ENCODE data around the gene C4orf50. TPM values are rescaled to one million over a fixed set of nuclear protein-coding genes. Genes with fewer than 3 reads are reported as not detected.

Gene C4orf50
- polyA plus RNA-seq, 2 donors, result under 0.01 to 0.02 TPM

GRCh38 chr4:6021831-6022606, 3.8 kb upstream of the C4orf50 start:
- no peak overlapping the region for H3K27ac ChIP-seq (ENCODE audit: low read depth in 2 of 2, low read length in 1 of 2)
- no peaks in the 10 kb centered on the region for H3K4me1 ChIP-seq (ENCODE audit: control insufficient read depth in 2 of 2, insufficient read depth in 2 of 2, low read length in 1 of 2)
- no peaks in the 10 kb centered on the region for H3K27me3 ChIP-seq (ENCODE audit: control insufficient read depth in 1 of 2, insufficient read depth in 2 of 2, low read length in 2 of 2)
- no peaks in the 10 kb centered on the region for H3K36me3 ChIP-seq (ENCODE audit: control insufficient read depth in 2 of 2, insufficient read depth in 2 of 2, low read length in 1 of 2)
- H3K4me3 ChIP-seq (ENCODE audit: low read depth in 1 of 2, low read length in 2 of 2), result no peak overlapping the region
- WGBS, 2 donors, result 83 to 84% methylated on average over 20 of the region's 20 CpGs
- H3K9me3 ChIP-seq (ENCODE audit: control insufficient read depth in 2 of 2, insufficient read depth in 1 of 2, low read depth in 1 of 2, low read length in 1 of 2), result no peaks in the 10 kb centered on the region

GRCh38 chr4:6020613-6021012, 2.4 kb upstream of the C4orf50 start:
- Histone ChIP-seq H3K36me3 (ENCODE audit: control insufficient read depth in 2 of 2, insufficient read depth in 2 of 2, low read length in 1 of 2) (no peaks in the 10 kb centered on the region), H3K27me3 (ENCODE audit: control insufficient read depth in 1 of 2, insufficient read depth in 2 of 2, low read length in 2 of 2) (no peaks in the 10 kb centered on the region), H3K4me1 (ENCODE audit: control insufficient read depth in 2 of 2, insufficient read depth in 2 of 2, low read length in 1 of 2) (no peaks in the 10 kb centered on the region), H3K9me3 (ENCODE audit: control insufficient read depth in 2 of 2, insufficient read depth in 1 of 2, low read depth in 1 of 2, low read length in 1 of 2) (no peaks in the 10 kb centered on the region), H3K4me3 (ENCODE audit: low read depth in 1 of 2, low read length in 2 of 2) (no peak overlapping the region), H3K27ac (ENCODE audit: low read depth in 2 of 2, low read length in 1 of 2) (no peak overlapping the region)
- WGBS, 2 donors, result 79 to 86% methylated on average over 8 of the region's 8 CpGs

- 36 to 41% methylated on average over 22 of the region's 22 CpGs for WGBS, 2 donors
Measured at GRCh38 chr4:6019316-6020263, 1.4 kb upstream of the C4orf50 start.

GRCh38 chr4:6017800-6018199, 431 bp downstream of the C4orf50 start:
- Histone ChIP-seq H3K9me3 (ENCODE audit: control insufficient read depth in 2 of 2, insufficient read depth in 1 of 2, low read depth in 1 of 2, low read length in 1 of 2) (no peaks in the 10 kb centered on the region), H3K36me3 (ENCODE audit: control insufficient read depth in 2 of 2, insufficient read depth in 2 of 2, low read length in 1 of 2) (no peaks in the 10 kb centered on the region), H3K27me3 (ENCODE audit: control insufficient read depth in 1 of 2, insufficient read depth in 2 of 2, low read length in 2 of 2) (peaks cover 0 to 3% of the 10 kb centered on the region in 2 donors), H3K27ac (ENCODE audit: low read depth in 2 of 2, low read length in 1 of 2) (no peak overlapping the region), H3K4me1 (ENCODE audit: control insufficient read depth in 2 of 2, insufficient read depth in 2 of 2, low read length in 1 of 2) (no peaks in the 10 kb centered on the region), H3K4me3 (ENCODE audit: low read depth in 1 of 2, low read length in 2 of 2) (no peak overlapping the region)
- WGBS, 2 donors, result 87% methylated on average over 11 of the region's 11 CpGs

More at GRCh38 chr4:6019316-6020263, 1.4 kb upstream of the C4orf50 start:
- Histone ChIP-seq H3K9me3 (ENCODE audit: control insufficient read depth in 2 of 2, insufficient read depth in 1 of 2, low read depth in 1 of 2, low read length in 1 of 2) (no peaks in the 10 kb centered on the region), H3K4me1 (ENCODE audit: control insufficient read depth in 2 of 2, insufficient read depth in 2 of 2, low read length in 1 of 2) (no peaks in the 10 kb centered on the region), H3K36me3 (ENCODE audit: control insufficient read depth in 2 of 2, insufficient read depth in 2 of 2, low read length in 1 of 2) (no peaks in the 10 kb centered on the region), H3K4me3 (ENCODE audit: low read depth in 1 of 2, low read length in 2 of 2) (no peak overlapping the region), H3K27me3 (ENCODE audit: control insufficient read depth in 1 of 2, insufficient read depth in 2 of 2, low read length in 2 of 2) (no peaks in the 10 kb centered on the region), H3K27ac (ENCODE audit: low read depth in 2 of 2, low read length in 1 of 2) (no peak overlapping the region)

- Histone ChIP-seq H3K27ac (ENCODE audit: low read depth in 2 of 2, low read length in 1 of 2) (no peak overlapping the region), H3K27me3 (ENCODE audit: control insufficient read depth in 1 of 2, insufficient read depth in 2 of 2, low read length in 2 of 2) (peaks cover 0 to 3% of the 10 kb centered on the region in 2 donors), H3K36me3 (ENCODE audit: control insufficient read depth in 2 of 2, insufficient read depth in 2 of 2, low read length in 1 of 2) (no peaks in the 10 kb centered on the region), H3K9me3 (ENCODE audit: control insufficient read depth in 2 of 2, insufficient read depth in 1 of 2, low read depth in 1 of 2, low read length in 1 of 2) (no peaks in the 10 kb centered on the region), H3K4me1 (ENCODE audit: control insufficient read depth in 2 of 2, insufficient read depth in 2 of 2, low read length in 1 of 2) (no peaks in the 10 kb centered on the region), H3K4me3 (ENCODE audit: low read depth in 1 of 2, low read length in 2 of 2) (no peak overlapping the region)
- WGBS, 2 donors, result 58 to 70% methylated on average over 10 of the region's 10 CpGs
Measured at GRCh38 chr4:6017030-6017429, 1.2 kb downstream of the C4orf50 start.

- peaks cover 0 to 3% of the 10 kb centered on the region in 2 donors for H3K27me3 ChIP-seq (ENCODE audit: control insufficient read depth in 1 of 2, insufficient read depth in 2 of 2, low read length in 2 of 2)
- H3K4me1 ChIP-seq (ENCODE audit: control insufficient read depth in 2 of 2, insufficient read depth in 2 of 2, low read length in 1 of 2), result no peaks in the 10 kb centered on the region
- WGBS, 2 donors, result 83 to 86% methylated on average over 12 of the region's 12 CpGs
- no peaks in the 10 kb centered on the region for H3K9me3 ChIP-seq (ENCODE audit: control insufficient read depth in 2 of 2, insufficient read depth in 1 of 2, low read depth in 1 of 2, low read length in 1 of 2)
- H3K4me3 ChIP-seq (ENCODE audit: low read depth in 1 of 2, low read length in 2 of 2), result no peak overlapping the region
- H3K27ac ChIP-seq (ENCODE audit: low read depth in 2 of 2, low read length in 1 of 2), result no peak overlapping the region
- H3K36me3 ChIP-seq (ENCODE audit: control insufficient read depth in 2 of 2, insufficient read depth in 2 of 2, low read length in 1 of 2), result no peaks in the 10 kb centered on the region
Measured at GRCh38 chr4:6013564-6013963, 4.7 kb downstream of the C4orf50 start.

GRCh38 chr4:6012200-6012599, 6.0 kb downstream of the C4orf50 start:
- H3K4me1 ChIP-seq (ENCODE audit: control insufficient read depth in 2 of 2, insufficient read depth in 2 of 2, low read length in 1 of 2), result no peaks in the 10 kb centered on the region
- H3K9me3 ChIP-seq (ENCODE audit: control insufficient read depth in 2 of 2, insufficient read depth in 1 of 2, low read depth in 1 of 2, low read length in 1 of 2), result no peaks in the 10 kb centered on the region
- H3K4me3 ChIP-seq (ENCODE audit: low read depth in 1 of 2, low read length in 2 of 2), result no peak overlapping the region
- no peak overlapping the region for H3K27ac ChIP-seq (ENCODE audit: low read depth in 2 of 2, low read length in 1 of 2)
- H3K36me3 ChIP-seq (ENCODE audit: control insufficient read depth in 2 of 2, insufficient read depth in 2 of 2, low read length in 1 of 2), result no peaks in the 10 kb centered on the region
- peaks cover 3 to 4% of the 10 kb centered on the region in 2 donors for H3K27me3 ChIP-seq (ENCODE audit: control insufficient read depth in 1 of 2, insufficient read depth in 2 of 2, low read length in 2 of 2)
- 55 to 62% methylated on average over 5 of the region's 5 CpGs for WGBS, 2 donors

- 10 to 12% methylated on average over 8 of the region's 8 CpGs for WGBS, 2 donors
- peaks cover 3 to 4% of the 10 kb centered on the region in 2 donors for H3K27me3 ChIP-seq (ENCODE audit: control insufficient read depth in 1 of 2, insufficient read depth in 2 of 2, low read length in 2 of 2)
- no peaks in the 10 kb centered on the region for H3K4me1 ChIP-seq (ENCODE audit: control insufficient read depth in 2 of 2, insufficient read depth in 2 of 2, low read length in 1 of 2)
Measured at GRCh38 chr4:6011686-6012085, 6.5 kb downstream of the C4orf50 start.

GRCh38 chr4:6011271-6011671, 7.0 kb downstream of the C4orf50 start:
- Histone ChIP-seq H3K36me3 (ENCODE audit: control insufficient read depth in 2 of 2, insufficient read depth in 2 of 2, low read length in 1 of 2) (no peaks in the 10 kb centered on the region), H3K27me3 (ENCODE audit: control insufficient read depth in 1 of 2, insufficient read depth in 2 of 2, low read length in 2 of 2) (peaks cover 3 to 4% of the 10 kb centered on the region in 2 donors), H3K9me3 (ENCODE audit: control insufficient read depth in 2 of 2, insufficient read depth in 1 of 2, low read depth in 1 of 2, low read length in 1 of 2) (no peaks in the 10 kb centered on the region), H3K4me1 (ENCODE audit: control insufficient read depth in 2 of 2, insufficient read depth in 2 of 2, low read length in 1 of 2) (no peaks in the 10 kb centered on the region), H3K4me3 (ENCODE audit: low read depth in 1 of 2, low read length in 2 of 2) (no peak overlapping the region), H3K27ac (ENCODE audit: low read depth in 2 of 2, low read length in 1 of 2) (no peak overlapping the region)
- WGBS, 2 donors, result 46 to 47% methylated on average over 12 of the region's 12 CpGs

More at GRCh38 chr4:6011686-6012085, 6.5 kb downstream of the C4orf50 start:
- no peaks in the 10 kb centered on the region for H3K9me3 ChIP-seq (ENCODE audit: control insufficient read depth in 2 of 2, insufficient read depth in 1 of 2, low read depth in 1 of 2, low read length in 1 of 2)
- no peak overlapping the region for H3K4me3 ChIP-seq (ENCODE audit: low read depth in 1 of 2, low read length in 2 of 2)
- no peaks in the 10 kb centered on the region for H3K36me3 ChIP-seq (ENCODE audit: control insufficient read depth in 2 of 2, insufficient read depth in 2 of 2, low read length in 1 of 2)
- no peak overlapping the region for H3K27ac ChIP-seq (ENCODE audit: low read depth in 2 of 2, low read length in 1 of 2)

All from esophagus (tissue), 2 donors.